ENCODE measurements around the gene GPR155.
"Not testable (repeated sequence)": the region's sequence is repeated elsewhere in the genome, so short reads cannot be mapped to it uniquely, and the experiment has no call there.

Gene GPR155

GRCh38 chr2:174490051-174490450 is 3.2 kb upstream of the GPR155 start:
- DNase-seq (ENCODE audit: low read depth in 2 of 2) = no peak

GRCh38 chr2:174489520-174489919 is 2.7 kb upstream of the GPR155 start:
- not testable (repeated sequence) for DNase-seq (ENCODE audit: low read depth in 2 of 2)

- DNase-seq (ENCODE audit: low read depth in 2 of 2) = no peak
These were observed 962 bp upstream of the GPR155 start for GRCh38 chr2:174487820-174488162.

GRCh38 chr2:174487108-174487819 is 435 bp upstream of the GPR155 start:
- DNase-seq (ENCODE audit: low read depth in 2 of 2) = peak; percentile 98 to 99

- peak in 1 of 2 donors; percentile 7 for DNase-seq (ENCODE audit: low read depth in 2 of 2)
These were observed 854 bp downstream of the GPR155 start for GRCh38 chr2:174485788-174486562.

GRCh38 chr2:174485045-174485444 is 1.8 kb downstream of the GPR155 start:
- not testable (repeated sequence) for DNase-seq (ENCODE audit: low read depth in 2 of 2)

GRCh38 chr2:174484573-174484972 is 2.3 kb downstream of the GPR155 start:
- DNase-seq (ENCODE audit: low read depth in 2 of 2) = no peak

- no peak for DNase-seq (ENCODE audit: low read depth in 2 of 2)
These were observed 4.0 kb downstream of the GPR155 start for GRCh38 chr2:174482854-174483253.

- DNase-seq (ENCODE audit: low read depth in 2 of 2) = no peak
These were observed 9.1 kb downstream of the GPR155 start for GRCh38 chr2:174477759-174478158.

- DNase-seq (ENCODE audit: low read depth in 2 of 2) = no peak
These were observed 13.0 kb downstream of the GPR155 start for GRCh38 chr2:174473796-174474195.

GRCh38 chr2:174465327-174465726 is 21.5 kb downstream of the GPR155 start:
- DNase-seq (ENCODE audit: low read depth in 2 of 2) = no peak

- no peak for DNase-seq (ENCODE audit: low read depth in 2 of 2)
These were observed 25.6 kb downstream of the GPR155 start for GRCh38 chr2:174461221-174461620.

GRCh38 chr2:174454566-174454965 is 32.3 kb downstream of the GPR155 start:
- DNase-seq (ENCODE audit: low read depth in 2 of 2) = no peak

- no peak for DNase-seq (ENCODE audit: low read depth in 2 of 2)
These were observed 36.6 kb downstream of the GPR155 start for GRCh38 chr2:174450021-174450816.

- DNase-seq (ENCODE audit: low read depth in 2 of 2) = no peak
These were observed 37.8 kb downstream of the GPR155 start for GRCh38 chr2:174449033-174449432.

- DNase-seq (ENCODE audit: low read depth in 2 of 2) = no peak
These were observed 40.3 kb downstream of the GPR155 start for GRCh38 chr2:174446531-174446930.

- DNase-seq (ENCODE audit: low read depth in 2 of 2) = no peak
These were observed 41.6 kb downstream of the GPR155 start for GRCh38 chr2:174445248-174445647.

GRCh38 chr2:174444761-174445160 is 42.1 kb downstream of the GPR155 start:
- no peak for DNase-seq (ENCODE audit: low read depth in 2 of 2)

GRCh38 chr2:174442546-174443510 is 44.0 kb downstream of the GPR155 start:
- no peak for DNase-seq (ENCODE audit: low read depth in 2 of 2)

GRCh38 chr2:174439950-174440349 is 46.9 kb downstream of the GPR155 start:
- DNase-seq (ENCODE audit: low read depth in 2 of 2) = no peak

GRCh38 chr2:174439323-174439722 is 47.5 kb downstream of the GPR155 start:
- no peak for DNase-seq (ENCODE audit: low read depth in 2 of 2)

Measured in stimulated activated CD4-positive, alpha-beta T cell treated with anti-CD3 and anti-CD28 coated beads, Interleukin-1b, Interleukin-23, amount 100 ng/mL, for 4 hours (primary cell).